ENCODE data around the gene RNF187. TPM values are rescaled to one million over a fixed set of nuclear protein-coding genes. Genes with fewer than 3 reads are reported as not detected.

RNF187 gene
- total RNA-seq, 1 experiment from 2014 or later: 63.4 TPM

GRCh38 chr1:228528612-228529011 is 41.4 kb downstream of the RNF187 start:
- no CpG with 5 or more reads among the region's 2 CpGs for WGBS (ENCODE audit: extremely low coverage, insufficient read length, low lambda C conversion rate)
- no peak for TF ChIP-seq CTCF (conservative IDR thresholded peaks at IDR 0.05)
- Histone ChIP-seq H2BK12ac (ENCODE audit: insufficient read length, low read depth, low read length) (no peak overlapping the region), H3K4ac (ENCODE audit: low read depth, low read length) (no peak overlapping the region), H4K91ac (ENCODE audit: insufficient read length, low read depth, low read length) (no peak overlapping the region), H3K9ac (ENCODE audit: extremely low read depth, insufficient read length, low read length) (no peak overlapping the region), H2AFZ (ENCODE audit: low read length) (no peak overlapping the region), H3T11ph (ENCODE audit: low read length) (no peak overlapping the region), H3K27ac (ENCODE audit: insufficient read length, low read depth, low read length) (no peak overlapping the region), H3K56ac (ENCODE audit: insufficient read length, low read depth, low read length) (no peak overlapping the region), H3K27me3 (ENCODE audit: insufficient read depth, low read length) (peaks cover 39% of the 10 kb centered on the region; the same call in 1 of the 2 replicates), H2BK5ac (ENCODE audit: insufficient read length, low read length) (no peak overlapping the region), H3K79me2 (ENCODE audit: insufficient read depth, low read length) (no peaks in the 10 kb centered on the region), H3K23me2 (ENCODE audit: insufficient read length, low read depth, low read length, poor library complexity, severe bottlenecking) (no peaks in the 10 kb centered on the region), H2BK120ac (ENCODE audit: low read depth, low read length, poor library complexity, severe bottlenecking) (no peak overlapping the region), H3K23ac (ENCODE audit: insufficient read length, low read depth, low read length) (no peak overlapping the region), H3K79me1 (ENCODE audit: insufficient read depth, low read depth, low read length, poor library complexity, severe bottlenecking) (no peaks in the 10 kb centered on the region), H3K14ac (ENCODE audit: insufficient read depth, low read length) (no peak overlapping the region), H3K18ac (ENCODE audit: insufficient read length, low read depth, low read length) (no peak overlapping the region), H3K9me3 (ENCODE audit: control insufficient read depth, low read depth, low read length) (no peaks in the 10 kb centered on the region), H4K20me1 (ENCODE audit: control insufficient read depth, insufficient read depth, insufficient read length) (no peaks in the 10 kb centered on the region), H4K8ac (replicated peaks; ENCODE audit: insufficient read length, low read depth, low read length) (no peak overlapping the region), H2AK5ac (ENCODE audit: insufficient read length, low read length) (no peak overlapping the region), H2BK15ac (ENCODE audit: low read depth, low read length) (no peak overlapping the region), H2BK20ac (ENCODE audit: low read depth, low read length, poor library complexity, severe bottlenecking) (no peak overlapping the region), H4K5ac (ENCODE audit: insufficient read length, low read depth, low read length) (no peak overlapping the region), H3K4me1 (ENCODE audit: insufficient read depth, low read length) (no peaks in the 10 kb centered on the region), H3K4me2 (ENCODE audit: insufficient read depth, insufficient read length, low read length) (no peak overlapping the region)
- no peak for DNase-seq
- Mint-ChIP-seq H3K27me3 (ENCODE audit: low read depth) (peaks cover 99% of the 10 kb centered on the region), H3K4me3 (no peak overlapping the region), H3K4me1 (no peaks in the 10 kb centered on the region), H3K27ac (no peak overlapping the region), H3K36me3 (ENCODE audit: insufficient read depth in 1 of 3, low read depth in 3 of 3) (no peaks in the 10 kb centered on the region), H3K9me3 (peaks cover 61 to 75% of the 10 kb centered on the region in 2 experiments)

Measured in H9 (cell line).